Measurements from ENCODE around the gene IL1R2.
A peak's percentile ranks its signal among the peaks of the same experiment; 100 is the strongest.

GRCh38 chr2:102046135-102046986, 54.6 kb downstream of the IL1R2 start:
- TF ChIP-seq CTCF (IDR thresholded peaks at IDR 0.05) (no peak), POLR2A (IDR thresholded peaks at IDR 0.05) (no peak), POLR2AphosphoS5 (IDR thresholded peaks at IDR 0.05) (peak; percentile 9 to 34 (median 26))
